ENCODE results near the gene EPC1.
"Not testable (repeated sequence)": the region's sequence is repeated elsewhere in the genome, so short reads cannot be mapped to it uniquely, and the experiment has no call there.

EPC1 gene

DNA sequence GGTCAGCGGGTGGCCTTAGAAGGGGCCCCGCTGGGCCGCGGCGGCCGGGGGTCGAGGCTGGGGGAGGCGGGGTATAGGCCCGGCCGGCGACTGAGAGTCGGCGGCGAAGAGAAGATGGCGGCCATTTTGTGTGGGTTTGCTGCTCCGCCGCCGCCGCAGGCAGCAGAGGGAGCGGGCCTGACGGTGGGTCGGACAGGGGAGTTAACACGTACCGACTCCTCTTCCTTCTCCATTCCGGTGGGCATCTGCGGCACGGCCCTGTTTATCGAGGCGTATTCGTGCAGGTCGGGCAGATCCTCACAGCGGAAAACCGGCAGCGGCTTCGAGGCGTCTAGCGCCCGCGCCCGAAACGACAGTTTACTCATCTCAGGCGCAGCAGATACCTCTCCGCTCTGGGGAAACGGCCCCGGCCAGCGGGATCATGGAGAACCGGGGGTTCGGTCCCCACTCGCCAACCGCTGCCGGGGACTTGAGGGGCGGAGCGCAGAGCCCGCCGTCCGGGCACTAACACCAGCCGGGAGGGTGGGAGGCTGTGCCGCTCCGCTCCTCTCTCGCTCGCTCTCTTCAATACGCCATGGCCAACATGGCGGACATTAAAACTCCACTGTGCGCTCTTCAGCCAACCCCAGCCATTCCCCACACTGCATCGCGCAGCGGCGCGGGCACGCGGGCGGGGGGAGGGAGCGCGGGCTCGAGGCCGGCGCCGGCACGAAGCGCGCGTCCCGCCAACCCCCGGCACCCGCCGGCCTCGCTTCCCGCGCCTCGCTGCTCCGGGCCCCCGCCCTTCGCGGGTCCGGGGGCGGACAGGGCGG is at the start of gene EPC1:
TSS of gene EPC1 (minus strand) at position 608 of the 812 bp plus-strand sequence. CDS start at position 365, 243 bp downstream.
- peak; percentile 55 for DNase-seq

DNA sequence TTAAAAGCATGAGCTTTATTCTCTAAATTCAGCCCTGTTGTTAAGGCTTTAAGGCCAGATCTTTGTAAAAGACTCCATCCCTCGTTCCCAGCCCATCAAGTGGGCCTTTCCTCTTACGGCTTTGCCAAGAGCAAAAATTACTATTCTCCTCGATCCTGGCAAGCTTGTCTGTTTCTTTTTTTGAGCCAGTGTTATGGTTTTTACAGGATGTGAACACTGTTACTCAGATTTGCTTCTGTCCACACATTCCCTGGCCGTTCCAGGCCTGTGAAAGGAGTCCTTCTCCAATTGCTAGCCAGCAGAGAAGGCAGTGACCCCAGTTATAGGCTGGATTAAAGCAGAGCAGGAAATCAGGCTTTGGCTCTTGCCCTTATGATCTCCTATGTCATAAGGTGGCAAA is 47.0 kb upstream of the EPC1 start:
- DNase-seq, result no peak

- not testable (repeated sequence) for DNase-seq
These were observed 45.3 kb upstream of the EPC1 start for GRCh38 chr10:32392284-32392683.

DNA sequence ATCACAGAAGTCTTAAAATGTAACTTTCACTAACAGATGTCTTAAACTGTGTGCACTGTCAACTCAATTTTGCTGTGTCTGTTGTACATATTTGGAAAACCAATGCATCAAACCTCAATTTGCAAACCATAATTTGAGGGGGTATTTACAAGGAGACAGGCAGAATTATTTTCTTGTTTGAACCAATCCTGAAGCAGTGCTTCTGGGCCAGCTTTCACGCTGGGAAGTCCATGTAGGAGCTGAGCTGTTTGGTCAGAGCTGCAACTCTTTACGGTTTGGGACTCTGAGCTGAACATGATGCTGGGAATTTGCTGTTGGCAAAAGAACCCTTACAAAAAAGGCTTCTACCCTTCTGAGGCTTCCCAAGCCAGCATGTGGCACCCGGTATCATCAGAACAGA is 43.2 kb upstream of the EPC1 start:
- DNase-seq, result no peak

DNA sequence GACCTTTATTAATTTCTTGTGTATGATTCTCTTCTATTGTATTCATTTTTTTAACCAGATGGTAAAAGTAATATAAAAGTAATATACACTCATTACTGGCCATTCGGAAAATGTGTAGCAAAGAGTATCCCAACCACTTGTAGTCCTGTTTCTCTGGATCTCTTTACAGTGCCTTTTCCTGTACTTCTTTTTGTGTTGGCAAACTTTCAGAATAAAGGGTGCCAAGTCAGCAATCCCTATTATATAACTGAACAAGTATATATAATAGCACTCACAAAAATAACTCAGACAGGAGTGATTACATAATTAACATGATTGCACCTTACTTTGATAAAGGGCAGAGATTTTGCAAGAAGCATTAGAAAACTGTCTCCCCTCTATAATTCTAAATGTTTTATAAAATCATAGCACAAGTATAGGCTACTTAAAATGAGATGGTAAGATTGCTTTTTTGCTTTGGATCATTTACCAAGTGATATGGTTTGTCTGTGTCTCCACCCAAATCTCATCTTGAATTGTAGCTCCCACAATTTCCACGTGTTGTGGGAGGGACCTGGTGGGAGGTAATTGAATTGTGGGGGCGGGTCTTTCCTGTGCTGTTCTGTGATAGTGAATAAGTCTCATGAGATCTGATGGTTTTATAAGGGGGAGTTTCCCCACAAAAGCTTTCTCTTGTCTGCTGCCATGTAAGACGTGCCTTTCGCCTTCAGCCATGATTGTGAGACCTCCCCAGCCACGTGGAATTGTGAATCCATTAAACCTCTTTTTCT is 41.5 kb upstream of the EPC1 start:
- DNase-seq, result no peak

GRCh38 chr10:32386623-32387260 is 39.8 kb upstream of the EPC1 start:
- DNase-seq, result no peak

- no peak for DNase-seq
These were observed 37.2 kb upstream of the EPC1 start for GRCh38 chr10:32384171-32384570.

- no peak for DNase-seq
These were observed 34.2 kb upstream of the EPC1 start for GRCh38 chr10:32381165-32381564.

- no peak for DNase-seq
These were observed 33.1 kb upstream of the EPC1 start for GRCh38 chr10:32379950-32380551.

- DNase-seq, result peak; percentile 52
These were observed 32.5 kb upstream of the EPC1 start for GRCh38 chr10:32379318-32379949.

DNA sequence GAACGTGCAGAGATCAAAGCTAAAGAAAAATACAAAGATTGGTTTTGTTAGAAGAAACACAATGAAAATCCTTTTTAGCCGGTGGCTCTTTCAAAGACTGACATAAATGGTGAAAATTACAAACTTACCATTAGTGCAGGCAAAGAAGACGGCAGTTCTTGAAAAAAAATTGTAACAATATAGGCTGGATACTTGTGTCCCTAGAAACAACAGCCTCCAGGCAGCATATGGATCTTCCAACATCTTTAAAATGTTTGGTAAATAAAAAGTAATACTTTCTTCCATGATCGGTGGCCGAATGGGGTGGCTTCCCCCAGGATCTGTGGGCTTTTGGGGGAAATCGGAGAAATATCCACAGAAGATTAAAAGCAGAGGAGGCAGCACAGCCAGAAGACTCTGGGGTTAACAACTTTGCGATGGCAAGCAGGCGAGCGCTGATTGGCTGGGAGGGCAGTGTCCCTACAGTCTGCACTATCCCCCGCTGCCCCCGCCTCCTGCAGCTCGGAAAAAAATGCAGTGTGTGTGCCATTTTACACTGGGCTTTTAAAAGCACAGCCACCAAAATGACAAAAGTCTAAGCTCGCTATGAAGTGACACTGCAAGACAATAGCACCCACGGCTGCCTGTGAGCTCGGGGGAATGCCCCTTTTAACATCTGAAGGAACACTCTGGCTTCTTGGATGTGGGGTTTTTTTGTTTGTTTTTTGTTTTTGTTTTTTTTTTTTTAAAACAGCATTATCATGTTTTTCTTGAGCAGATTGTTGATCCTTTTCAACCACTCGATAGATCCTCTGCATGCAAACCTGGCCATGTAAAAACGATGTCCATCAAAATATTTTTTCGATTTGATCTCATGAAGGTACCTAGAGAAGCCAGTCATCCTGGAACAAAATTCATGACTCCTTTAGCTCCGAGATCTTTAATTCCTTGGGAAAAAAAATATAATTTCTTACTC is 31.7 kb upstream of the EPC1 start:
- DNase-seq, result peak; percentile 80

- DNase-seq, result no peak
These were observed 30.7 kb upstream of the EPC1 start for GRCh38 chr10:32377458-32378259.

GRCh38 chr10:32376771-32377170 is 29.8 kb upstream of the EPC1 start:
- DNase-seq, result no peak

DNA sequence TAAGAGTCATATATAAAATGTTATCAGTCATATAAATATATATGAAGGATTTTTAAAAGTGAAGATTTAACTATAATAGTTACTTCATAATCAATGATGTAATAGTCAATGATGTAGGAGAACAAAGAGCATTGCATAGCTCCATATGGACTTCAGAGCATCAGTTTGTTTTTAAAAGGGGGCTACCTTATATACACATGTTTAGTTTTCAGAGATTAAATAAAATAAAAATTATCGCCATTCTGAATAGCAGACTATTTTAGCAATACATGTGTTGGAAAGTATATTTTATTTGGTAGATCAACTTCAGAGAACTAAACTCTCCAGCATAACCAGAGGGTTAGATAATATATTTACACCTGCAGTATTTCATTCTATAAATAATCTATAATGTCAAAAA is 29.1 kb upstream of the EPC1 start:
- no peak for DNase-seq

GRCh38 chr10:32375631-32376030 is 28.7 kb upstream of the EPC1 start:
- DNase-seq, result no peak

DNA sequence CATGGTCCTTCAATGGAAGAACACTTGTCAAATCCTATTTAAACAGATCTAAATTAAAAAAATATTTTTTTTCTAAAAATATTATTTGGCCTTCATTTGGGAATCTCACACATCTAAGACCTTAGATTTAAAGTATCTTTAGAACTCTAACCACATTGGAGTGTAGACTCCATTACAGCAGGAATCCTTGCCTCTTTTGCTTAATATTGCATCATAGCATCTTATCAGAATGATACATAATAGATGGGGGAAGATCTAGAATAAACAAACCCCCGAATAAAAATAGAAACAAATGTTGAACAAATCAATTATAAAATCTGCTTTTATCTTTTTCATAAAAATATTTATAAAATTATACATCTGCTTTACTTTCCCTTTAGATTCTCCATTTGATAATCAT is 27.6 kb upstream of the EPC1 start:
- no peak for DNase-seq

GRCh38 chr10:32373496-32373895 is 26.5 kb upstream of the EPC1 start:
- no peak for DNase-seq

DNA sequence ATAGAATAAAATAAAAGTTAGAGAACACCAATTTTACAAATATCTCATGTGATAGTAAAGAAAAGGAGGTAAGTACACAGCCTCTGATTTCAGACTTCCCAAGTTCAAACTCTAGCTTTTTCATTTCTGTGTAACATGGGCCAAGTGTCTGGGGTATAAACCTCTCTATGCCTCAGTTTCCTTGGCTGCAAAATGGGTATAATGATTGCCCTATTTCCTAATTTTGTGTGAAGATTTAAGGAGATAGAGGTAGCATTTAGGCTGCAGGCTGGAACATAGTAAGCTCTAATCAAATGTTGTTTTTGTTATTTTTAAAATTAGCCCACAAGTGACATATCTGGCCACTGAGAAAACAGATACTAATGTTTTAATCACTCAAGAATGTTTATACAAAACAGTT is 26.1 kb upstream of the EPC1 start:
- DNase-seq, result no peak

GRCh38 chr10:32372000-32372875 is 25.3 kb upstream of the EPC1 start:
- no peak for DNase-seq

- no peak for DNase-seq
These were observed 24.1 kb upstream of the EPC1 start for GRCh38 chr10:32371101-32371500.

Data from NCI-H2029 (cell line).